Thymus (tissue), 11 donors: Measurements from ENCODE around the gene GALNT7. TPM values are rescaled to one million over a fixed set of nuclear protein-coding genes. Genes with fewer than 3 reads are reported as not detected.

Experiments
- DNase-seq, 9 donors: peaks; one replicate each; pipeline ENCODE4 v3.0.0-alpha.2; 2013; ENCODE audit warnings: low spot score in 9 of 9, low read depth in 6 of 9, missing footprints in 1 of 9
- H3K27ac ChIP-seq, 2 donors: one replicate each; pipeline ENCODE4 v1.5.1; 2013; ENCODE audit warnings: control low read depth in 1 of 2, low read depth in 1 of 2, low read length in 1 of 2, mild to moderate bottlenecking in 1 of 2, moderate library complexity in 1 of 2
- H3K27me3 ChIP-seq, 2 donors: one replicate each; pipeline ENCODE4 v1.5.1; 2013; ENCODE audit warnings: low read length in 1 of 2; ENCODE audit not compliant: control insufficient read depth in 2 of 2, insufficient read depth in 1 of 2
- H3K36me3 ChIP-seq, 2 donors: one replicate each; pipeline ENCODE4 v1.5.1; 2013; ENCODE audit warnings: low read length in 1 of 2, mild to moderate bottlenecking in 1 of 2, moderate library complexity in 1 of 2; ENCODE audit not compliant: control insufficient read depth in 2 of 2, insufficient read depth in 2 of 2
- H3K4me1 ChIP-seq, 2 donors: one replicate each; pipeline ENCODE4 v1.5.1; 2013; ENCODE audit warnings: low read length in 2 of 2; ENCODE audit not compliant: control insufficient read depth in 2 of 2, insufficient read depth in 2 of 2
- H3K4me3 ChIP-seq, 2 donors: one replicate each; pipeline ENCODE4 v1.5.1; 2013; ENCODE audit warnings: low read length in 2 of 2, control low read depth in 1 of 2, mild to moderate bottlenecking in 1 of 2
- H3K9me3 ChIP-seq, 2 donors: one replicate each; pipeline ENCODE4 v1.5.1; 2013; ENCODE audit warnings: low read length in 1 of 2, mild to moderate bottlenecking in 1 of 2; ENCODE audit not compliant: control insufficient read depth in 2 of 2, insufficient read depth in 1 of 2
- WGBS: extraction: QIAGEN DNeasy Blood & Tissue Kit; methylation state at CpG from one replicate; pipeline ENCODE4 v1.1.7; 2013; 5-methylcytosine and 5-hydroxymethylcytosine counted together
- polyA plus RNA-seq: library from polyadenylated mRNA; stranded (reverse); fragments of 200-250 nt; gene quantifications from one replicate; pipeline ENCODE4 v1.2.3, GENCODE V29; 2013
- total RNA-seq: library from RNA; stranded (reverse); fragments of 120-200 nt; gene quantifications from one replicate; pipeline ENCODE4 v1.2.4, GENCODE V29; 2013
- donor health status: healthy.

The GALNT7 gene
- total and polyA plus RNA-seq, 2 donors = 40.5 to 81.1 TPM

- no peak overlapping the region for H3K4me3 ChIP-seq
- no peak for DNase-seq
- H3K27ac ChIP-seq = no peak overlapping the region
- H3K36me3 ChIP-seq = peaks cover 0 to 3% of the 10 kb centered on the region in 2 donors
- no peaks in the 10 kb centered on the region for H3K9me3 ChIP-seq
- whole genome bisulfite sequencing = 6% methylated on average over 2 of the region's 2 CpGs
- H3K27me3 ChIP-seq = no peaks in the 10 kb centered on the region
- H3K4me1 ChIP-seq = no peaks in the 10 kb centered on the region
Measured at GRCh38 chr4:173345648-173346047, 177.0 kb downstream of the GALNT7 start.

- Histone ChIP-seq H3K36me3 (peaks cover 0 to 3% of the 10 kb centered on the region in 2 donors), H3K4me1 (no peaks in the 10 kb centered on the region), H3K27me3 (no peaks in the 10 kb centered on the region), H3K4me3 (no peak overlapping the region), H3K27ac (no peak overlapping the region), H3K9me3 (no peaks in the 10 kb centered on the region)
- WGBS = 96% methylated on average over 2 of the region's 2 CpGs
- DNase-seq = no peak
Measured at GRCh38 chr4:173346074-173346473, 177.5 kb downstream of the GALNT7 start.

- H3K36me3 ChIP-seq = peaks cover 0 to 3% of the 10 kb centered on the region in 2 donors
- WGBS = 96% methylated on average over 1 of the region's 1 CpG
- DNase-seq = no peak
Measured at GRCh38 chr4:173347467-173347866, 178.9 kb downstream of the GALNT7 start.

GRCh38 chr4:173357939-173358338 is 189.3 kb downstream of the GALNT7 start:
- H3K4me1 ChIP-seq = no peaks in the 10 kb centered on the region
- no peak overlapping the region for H3K27ac ChIP-seq
- no peak for DNase-seq
- WGBS = 96% methylated on average over 2 of the region's 2 CpGs
- H3K27me3 ChIP-seq = no peaks in the 10 kb centered on the region
- no peaks in the 10 kb centered on the region for H3K36me3 ChIP-seq
- no peak overlapping the region for H3K4me3 ChIP-seq
- no peaks in the 10 kb centered on the region for H3K9me3 ChIP-seq

More at GRCh38 chr4:173347467-173347866, 178.9 kb downstream of the GALNT7 start:
- H3K27me3 ChIP-seq = no peaks in the 10 kb centered on the region
- H3K4me1 ChIP-seq = no peaks in the 10 kb centered on the region
- H3K4me3 ChIP-seq = no peak overlapping the region
- H3K27ac ChIP-seq = no peak overlapping the region
- H3K9me3 ChIP-seq = no peaks in the 10 kb centered on the region

- Histone ChIP-seq H3K27me3 (no peaks in the 10 kb centered on the region), H3K9me3 (no peaks in the 10 kb centered on the region), H3K4me1 (peaks cover 0 to 4% of the 10 kb centered on the region in 2 donors), H3K4me3 (no peak overlapping the region), H3K27ac (no peak overlapping the region), H3K36me3 (no peaks in the 10 kb centered on the region)
- 69% methylated on average over 5 of the region's 5 CpGs for WGBS
- DNase-seq = peak in 1 of 9 donors; percentile 25
Measured at GRCh38 chr4:173360587-173361221, 192.1 kb downstream of the GALNT7 start.

- Histone ChIP-seq H3K4me3 (no peak overlapping the region), H3K27ac (no peak overlapping the region), H3K27me3 (no peaks in the 10 kb centered on the region), H3K4me1 (peaks cover 0 to 6% of the 10 kb centered on the region in 2 donors), H3K36me3 (no peaks in the 10 kb centered on the region), H3K9me3 (no peaks in the 10 kb centered on the region)
- DNase-seq = no peak
- 97% methylated on average over 3 of the region's 3 CpGs for WGBS
Measured at GRCh38 chr4:173362666-173363065, 194.1 kb downstream of the GALNT7 start.

GRCh38 chr4:173365359-173365996 is 196.9 kb downstream of the GALNT7 start:
- WGBS = 22% methylated on average over 2 of the region's 2 CpGs
- no peak overlapping the region for H3K4me3 ChIP-seq
- no peaks in the 10 kb centered on the region for H3K9me3 ChIP-seq

GRCh38 chr4:173367285-173367684 is 198.7 kb downstream of the GALNT7 start:
- H3K4me3 ChIP-seq = no peak overlapping the region
- no peaks in the 10 kb centered on the region for H3K27me3 ChIP-seq
- no peaks in the 10 kb centered on the region for H3K9me3 ChIP-seq
- no peaks in the 10 kb centered on the region for H3K36me3 ChIP-seq
- H3K27ac ChIP-seq = no peak overlapping the region
- DNase-seq = peak in 1 of 9 donors; percentile 33
- peaks cover 0 to 10% of the 10 kb centered on the region in 2 donors for H3K4me1 ChIP-seq

More at GRCh38 chr4:173365359-173365996, 196.9 kb downstream of the GALNT7 start:
- peaks cover 0 to 10% of the 10 kb centered on the region in 2 donors for H3K4me1 ChIP-seq
- no peaks in the 10 kb centered on the region for H3K36me3 ChIP-seq
- no peak overlapping the region for H3K27ac ChIP-seq
- no peaks in the 10 kb centered on the region for H3K27me3 ChIP-seq
- peak in 2 of 9 donors; percentile 16 to 35 for DNase-seq

- Histone ChIP-seq H3K9me3 (no peaks in the 10 kb centered on the region), H3K27me3 (no peaks in the 10 kb centered on the region), H3K27ac (no peak overlapping the region), H3K4me1 (peaks cover 0 to 14% of the 10 kb centered on the region in 2 donors), H3K4me3 (no peak overlapping the region), H3K36me3 (no peaks in the 10 kb centered on the region)
- 92% methylated on average over 4 of the region's 4 CpGs for WGBS
- no peak for DNase-seq
Measured at GRCh38 chr4:173367946-173368345, 199.3 kb downstream of the GALNT7 start.
